ENCODE data around the gene KCNJ4. TPM values are rescaled to one million over a fixed set of nuclear protein-coding genes. Genes with fewer than 3 reads are reported as not detected.

KCNJ4 gene
- polyA plus RNA-seq, result 1 to 10 TPM in 1 of 4 donors, under 1 TPM in 1, not detected in 2; 0.06 to 2.1 TPM
- long read RNA-seq, donor 1, partial matches to known transcripts, result 427 of 427 reads
- long read RNA-seq, donor 1, other reads (novel, unspliced or antisense), result 0 of 427 reads
- long read RNA-seq, donor 2, result 0 reads
- long read RNA-seq, donor 3, result 0 reads
- long read RNA-seq, donor 4, result 0 reads
- long read RNA-seq, donor 5, result 0 reads
- long read RNA-seq, donor 6, result 0 reads
- long read RNA-seq, donor 7, partial matches to known transcripts, result 7 of 23 reads
- long read RNA-seq, donor 7, other reads (novel, unspliced or antisense), result 13 of 23 reads
- long read RNA-seq, donor 8, result 0 reads
- long read RNA-seq, donor 9, result 0 reads
- long read RNA-seq, donor 10, result 0 reads

- Histone ChIP-seq H3K27ac (ENCODE audit: low read depth in 1 of 3, low read length in 2 of 3) (no peak within 1 kb of the TSS), H3K9me3 (ENCODE audit: control insufficient read depth in 2 of 2, insufficient read depth in 1 of 2, low read depth in 1 of 2, low read length in 1 of 2) (no peaks in the 10 kb centered on the region), H3K4me1 (ENCODE audit: control insufficient read depth in 3 of 3, insufficient read depth in 2 of 3, low read depth in 1 of 3, low read length in 2 of 3) (peaks cover 0 to 4% (median 0%) of the 10 kb centered on the region in 3 donors), H3K36me3 (ENCODE audit: control insufficient read depth in 3 of 3, insufficient read depth in 2 of 3, low read depth in 1 of 3, low read length in 3 of 3) (no peaks in the 10 kb centered on the region), H3K4me3 (ENCODE audit: low read depth in 1 of 3, low read length in 3 of 3) (peak within 1 kb of the TSS in 2 of 3 donors; percentile 19 to 50), H3K27me3 (ENCODE audit: control insufficient read depth in 3 of 3, insufficient read depth in 3 of 3, low read length in 3 of 3) (peaks cover 0 to 80% (median 33%) of the 10 kb centered on the region in 3 donors)
- 0 to 1% (median 0%) methylated on average over 2 to 76 of the region's 76 CpGs for WGBS, 3 donors
- FAIRE-seq, result no peak
- DNase-seq, result no peak
Observed at GRCh38 chr22:38455076-38455529, at the start of gene KCNJ4. TSS of gene KCNJ4 (minus strand) at chr22:38455199. CDS start at chr22:38428132, 27,067 bp downstream.

DNA sequence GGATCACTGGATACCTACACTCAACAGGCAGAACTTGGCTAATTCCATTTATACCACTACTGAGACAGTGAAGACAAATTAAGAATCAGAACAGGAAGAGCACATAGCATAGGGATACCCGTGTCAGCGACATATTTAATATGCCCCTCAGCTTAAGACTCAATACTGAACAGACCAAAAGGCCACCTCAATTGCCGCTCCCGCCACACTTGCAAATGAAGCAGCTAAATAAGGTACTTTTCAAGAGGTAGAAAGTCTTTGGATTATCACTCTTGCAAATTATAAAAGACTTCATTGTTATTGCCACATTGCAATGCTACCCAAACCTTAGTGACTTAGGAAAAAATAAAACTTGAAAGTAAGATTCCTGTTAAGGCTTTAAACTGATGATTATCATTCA lies 48.0 kb upstream of the KCNJ4 start:
- Histone ChIP-seq H3K4me1 (ENCODE audit: control insufficient read depth in 3 of 3, insufficient read depth in 2 of 3, low read depth in 1 of 3, low read length in 2 of 3) (peaks cover 0 to 10% (median 3%) of the 10 kb centered on the region in 3 donors), H3K9me3 (ENCODE audit: control insufficient read depth in 2 of 2, insufficient read depth in 1 of 2, low read depth in 1 of 2, low read length in 1 of 2) (peaks cover 0 to 9% of the 10 kb centered on the region in 2 donors), H3K27ac (ENCODE audit: low read depth in 1 of 3, low read length in 2 of 3) (no peak overlapping the region), H3K27me3 (ENCODE audit: control insufficient read depth in 3 of 3, insufficient read depth in 3 of 3, low read length in 3 of 3) (no peaks in the 10 kb centered on the region), H3K36me3 (ENCODE audit: control insufficient read depth in 3 of 3, insufficient read depth in 2 of 3, low read depth in 1 of 3, low read length in 3 of 3) (peaks cover 8 to 28% (median 11%) of the 10 kb centered on the region in 3 donors), H3K4me3 (ENCODE audit: low read depth in 1 of 3, low read length in 3 of 3) (peak overlapping the region; percentile 13 to 35 (median 22))
- DNase-seq (no peak), FAIRE-seq (no peak)
- WGBS, 3 donors, result 22 to 50% (median 49%) methylated on average over 4 of the region's 4 CpGs

DNA sequence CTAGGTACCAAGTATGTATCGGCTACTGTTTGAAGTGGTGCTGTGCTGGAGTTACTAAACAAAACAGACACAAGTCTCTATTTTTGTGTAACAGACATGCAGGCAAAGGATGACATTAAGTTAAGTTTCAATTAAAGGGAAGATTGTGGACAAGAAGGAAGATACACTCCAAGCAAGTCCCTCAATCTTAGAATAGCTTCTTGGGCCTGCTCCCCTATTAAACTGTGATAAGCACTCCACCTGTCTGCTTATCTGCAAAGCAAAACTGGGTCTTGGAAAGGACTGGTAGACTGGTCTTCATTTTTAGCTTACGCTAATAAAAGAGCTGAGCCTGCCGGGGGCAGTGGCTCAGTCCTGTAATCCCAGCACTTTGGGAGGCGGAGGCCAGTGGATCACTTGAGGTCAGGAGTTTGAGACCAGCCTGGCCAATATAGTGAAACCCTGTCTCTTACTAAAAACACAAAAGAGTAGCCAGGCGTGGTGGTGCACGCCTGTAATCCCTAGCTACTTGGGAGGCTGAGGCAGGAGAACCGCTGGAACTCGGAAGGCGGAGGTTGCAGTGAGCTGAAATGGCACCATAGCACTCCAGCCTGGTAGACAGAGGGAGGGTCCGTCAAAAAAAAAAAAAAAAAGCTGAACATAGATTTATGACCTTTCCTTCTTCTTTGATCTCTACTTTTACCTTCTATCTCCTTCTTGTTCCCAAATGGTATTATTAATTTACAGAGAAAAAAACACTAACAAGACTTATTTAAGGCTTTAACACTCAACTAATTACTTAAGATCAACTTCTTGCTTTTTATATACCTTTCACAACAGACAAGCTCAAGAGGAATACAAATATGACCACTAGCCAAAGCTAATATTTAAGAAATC lies 47.0 kb upstream of the KCNJ4 start:
- H3K27ac ChIP-seq (ENCODE audit: low read depth in 1 of 3, low read length in 2 of 3), result no peak overlapping the region
- DNase-seq (no peak), FAIRE-seq (no peak)
- H3K9me3 ChIP-seq (ENCODE audit: control insufficient read depth in 2 of 2, insufficient read depth in 1 of 2, low read depth in 1 of 2, low read length in 1 of 2), result peaks cover 0 to 3% of the 10 kb centered on the region in 2 donors
- no peaks in the 10 kb centered on the region for H3K27me3 ChIP-seq (ENCODE audit: control insufficient read depth in 3 of 3, insufficient read depth in 3 of 3, low read length in 3 of 3)
- WGBS, 3 donors, result 82 to 86% (median 83%) methylated on average over 10 of the region's 10 CpGs
- H3K4me1 ChIP-seq (ENCODE audit: control insufficient read depth in 3 of 3, insufficient read depth in 2 of 3, low read depth in 1 of 3, low read length in 2 of 3), result peaks cover 0 to 8% (median 3%) of the 10 kb centered on the region in 3 donors
- peaks cover 13 to 34% (median 17%) of the 10 kb centered on the region in 3 donors for H3K36me3 ChIP-seq (ENCODE audit: control insufficient read depth in 3 of 3, insufficient read depth in 2 of 3, low read depth in 1 of 3, low read length in 3 of 3)
- peak overlapping the region in 1 of 3 donors; percentile 1 for H3K4me3 ChIP-seq (ENCODE audit: low read depth in 1 of 3, low read length in 3 of 3)

DNA sequence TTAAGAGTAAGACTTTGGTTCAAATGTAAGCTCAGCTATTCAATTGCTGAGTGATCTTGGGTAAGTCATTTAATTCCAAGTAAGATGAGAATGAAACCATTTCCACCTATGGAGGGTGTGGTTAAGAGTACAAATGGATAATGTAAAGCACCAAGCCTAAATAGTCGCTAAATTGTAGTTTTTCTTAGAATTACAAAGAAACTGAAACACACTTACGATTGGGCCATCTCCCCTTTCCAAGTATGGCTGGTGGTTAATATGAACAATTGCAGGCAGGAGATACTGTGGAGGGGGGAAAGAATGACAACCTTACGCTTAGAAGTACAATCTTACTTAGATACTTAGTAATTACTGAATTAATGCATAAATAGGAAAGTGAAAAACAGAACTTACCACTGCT lies 42.9 kb upstream of the KCNJ4 start:
- H3K4me1 ChIP-seq (ENCODE audit: control insufficient read depth in 3 of 3, insufficient read depth in 2 of 3, low read depth in 1 of 3, low read length in 2 of 3), result peaks cover 0 to 6% (median 0%) of the 10 kb centered on the region in 3 donors
- 75 to 83% (median 75%) methylated on average over 3 of the region's 3 CpGs for WGBS, 3 donors
- H3K9me3 ChIP-seq (ENCODE audit: control insufficient read depth in 2 of 2, insufficient read depth in 1 of 2, low read depth in 1 of 2, low read length in 1 of 2), result no peaks in the 10 kb centered on the region
- no peak for DNase-seq
- H3K4me3 ChIP-seq (ENCODE audit: low read depth in 1 of 3, low read length in 3 of 3), result no peak overlapping the region
- no peaks in the 10 kb centered on the region for H3K27me3 ChIP-seq (ENCODE audit: control insufficient read depth in 3 of 3, insufficient read depth in 3 of 3, low read length in 3 of 3)
- peaks cover 24 to 57% (median 45%) of the 10 kb centered on the region in 3 donors for H3K36me3 ChIP-seq (ENCODE audit: control insufficient read depth in 3 of 3, insufficient read depth in 2 of 3, low read depth in 1 of 3, low read length in 3 of 3)
- H3K27ac ChIP-seq (ENCODE audit: low read depth in 1 of 3, low read length in 2 of 3), result no peak overlapping the region
- FAIRE-seq, result no peak

- FAIRE-seq (no peak), DNase-seq (no peak)
- no peak overlapping the region for H3K4me3 ChIP-seq (ENCODE audit: low read depth in 1 of 3, low read length in 3 of 3)
- H3K9me3 ChIP-seq (ENCODE audit: control insufficient read depth in 2 of 2, insufficient read depth in 1 of 2, low read depth in 1 of 2, low read length in 1 of 2), result no peaks in the 10 kb centered on the region
- no peaks in the 10 kb centered on the region for H3K27me3 ChIP-seq (ENCODE audit: control insufficient read depth in 3 of 3, insufficient read depth in 3 of 3, low read length in 3 of 3)
- H3K4me1 ChIP-seq (ENCODE audit: control insufficient read depth in 3 of 3, insufficient read depth in 2 of 3, low read depth in 1 of 3, low read length in 2 of 3), result peaks cover 0 to 8% (median 0%) of the 10 kb centered on the region in 3 donors
- whole genome bisulfite sequencing, 3 donors, result 89 to 95% (median 93%) methylated on average over 12 of the region's 12 CpGs
- no peak overlapping the region for H3K27ac ChIP-seq (ENCODE audit: low read depth in 1 of 3, low read length in 2 of 3)
- peaks cover 24 to 62% (median 38%) of the 10 kb centered on the region in 3 donors for H3K36me3 ChIP-seq (ENCODE audit: control insufficient read depth in 3 of 3, insufficient read depth in 2 of 3, low read depth in 1 of 3, low read length in 3 of 3)
Observed at GRCh38 chr22:38494939-38495338, 39.9 kb upstream of the KCNJ4 start.

DNA sequence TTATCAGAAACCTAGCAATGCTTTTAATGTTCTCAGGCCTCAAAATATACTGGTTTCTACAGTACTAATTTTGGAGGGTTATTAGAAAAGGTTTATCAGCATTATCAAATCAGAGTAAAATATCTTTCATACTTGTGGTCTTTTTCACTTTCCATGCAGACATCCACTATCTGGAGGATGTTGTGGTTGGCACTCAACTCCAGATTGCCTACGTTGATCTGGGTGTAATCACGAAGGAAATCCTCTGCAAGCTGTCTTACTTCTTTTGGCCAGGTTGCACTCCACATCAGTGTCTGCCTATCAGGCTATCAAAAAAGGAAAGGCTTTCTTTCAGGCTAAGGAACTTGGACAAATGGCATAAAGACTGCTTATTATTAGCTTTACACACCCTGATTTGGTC lies 39.5 kb upstream of the KCNJ4 start:
- DNase-seq (no peak), FAIRE-seq (no peak)
- 52 to 78% (median 57%) methylated on average over 2 of the region's 2 CpGs for WGBS, 3 donors

GRCh38 chr22:38491707-38492348 lies 36.8 kb upstream of the KCNJ4 start:
- Histone ChIP-seq H3K27ac (ENCODE audit: low read depth in 1 of 3, low read length in 2 of 3) (peak overlapping the region in 1 of 3 donors; percentile 6), H3K36me3 (ENCODE audit: control insufficient read depth in 3 of 3, insufficient read depth in 2 of 3, low read depth in 1 of 3, low read length in 3 of 3) (peaks cover 24 to 64% (median 45%) of the 10 kb centered on the region in 3 donors), H3K4me3 (ENCODE audit: low read depth in 1 of 3, low read length in 3 of 3) (no peak overlapping the region), H3K9me3 (ENCODE audit: control insufficient read depth in 2 of 2, insufficient read depth in 1 of 2, low read depth in 1 of 2, low read length in 1 of 2) (no peaks in the 10 kb centered on the region), H3K27me3 (ENCODE audit: control insufficient read depth in 3 of 3, insufficient read depth in 3 of 3, low read length in 3 of 3) (no peaks in the 10 kb centered on the region), H3K4me1 (ENCODE audit: control insufficient read depth in 3 of 3, insufficient read depth in 2 of 3, low read depth in 1 of 3, low read length in 2 of 3) (peaks cover 0 to 8% (median 0%) of the 10 kb centered on the region in 3 donors)
- FAIRE-seq (no peak), DNase-seq (no peak)
- WGBS, 3 donors, result 56 to 63% (median 59%) methylated on average over 5 of the region's 5 CpGs

More for the DNA sequence above, 39.5 kb upstream of the KCNJ4 start:
- Histone ChIP-seq H3K4me1 (ENCODE audit: control insufficient read depth in 3 of 3, insufficient read depth in 2 of 3, low read depth in 1 of 3, low read length in 2 of 3) (peaks cover 0 to 8% (median 0%) of the 10 kb centered on the region in 3 donors), H3K9me3 (ENCODE audit: control insufficient read depth in 2 of 2, insufficient read depth in 1 of 2, low read depth in 1 of 2, low read length in 1 of 2) (no peaks in the 10 kb centered on the region), H3K27me3 (ENCODE audit: control insufficient read depth in 3 of 3, insufficient read depth in 3 of 3, low read length in 3 of 3) (no peaks in the 10 kb centered on the region), H3K36me3 (ENCODE audit: control insufficient read depth in 3 of 3, insufficient read depth in 2 of 3, low read depth in 1 of 3, low read length in 3 of 3) (peaks cover 28 to 63% (median 43%) of the 10 kb centered on the region in 3 donors), H3K4me3 (ENCODE audit: low read depth in 1 of 3, low read length in 3 of 3) (no peak overlapping the region), H3K27ac (ENCODE audit: low read depth in 1 of 3, low read length in 2 of 3) (no peak overlapping the region)

- no peak for FAIRE-seq
- WGBS, 3 donors, result 35 to 63% (median 41%) methylated on average over 1 of the region's 1 CpG
- H3K36me3 ChIP-seq (ENCODE audit: control insufficient read depth in 3 of 3, insufficient read depth in 2 of 3, low read depth in 1 of 3, low read length in 3 of 3), result peaks cover 25 to 65% (median 47%) of the 10 kb centered on the region in 3 donors
Observed at GRCh38 chr22:38490915-38491314, 35.9 kb upstream of the KCNJ4 start.

More at GRCh38 chr22:38490915-38491314, 35.9 kb upstream of the KCNJ4 start:
- Histone ChIP-seq H3K27ac (ENCODE audit: low read depth in 1 of 3, low read length in 2 of 3) (peak overlapping the region; percentile 15 to 45 (median 27)), H3K9me3 (ENCODE audit: control insufficient read depth in 2 of 2, insufficient read depth in 1 of 2, low read depth in 1 of 2, low read length in 1 of 2) (no peaks in the 10 kb centered on the region), H3K4me1 (ENCODE audit: control insufficient read depth in 3 of 3, insufficient read depth in 2 of 3, low read depth in 1 of 3, low read length in 2 of 3) (peaks cover 0 to 8% (median 0%) of the 10 kb centered on the region in 3 donors), H3K4me3 (ENCODE audit: low read depth in 1 of 3, low read length in 3 of 3) (no peak overlapping the region), H3K27me3 (ENCODE audit: control insufficient read depth in 3 of 3, insufficient read depth in 3 of 3, low read length in 3 of 3) (no peaks in the 10 kb centered on the region)
- peak; percentile 80 to 93 for DNase-seq

Data from small intestine (tissue), 16 donors.